ENCODE measurements around the gene KCNIP3. TPM values are rescaled to one million over a fixed set of nuclear protein-coding genes. Genes with fewer than 3 reads are reported as not detected.

The KCNIP3 gene
- total RNA-seq, 3 donors from 2014 or later (not counting 1 experiment from before 2014, with no cell fraction given), result 0.52 to 1.4 TPM; not detected in 1

GRCh38 chr2:95390272-95390880 is 93.2 kb downstream of the KCNIP3 start:
- TF ChIP-seq CTCF (IDR thresholded peaks at IDR 0.05), result no peak
- peaks cover 6% of the 10 kb centered on the region for H3K4me1 ChIP-seq (ENCODE audit: control insufficient read depth, insufficient read depth, low read length)
- no peaks in the 10 kb centered on the region for H3K9me3 ChIP-seq (ENCODE audit: control insufficient read depth, insufficient read depth, low read length)
- no peak overlapping the region for H3K4me3 Mint-ChIP-seq
- no peaks in the 10 kb centered on the region for H3K9me3 Mint-ChIP-seq
- H3K36me3 Mint-ChIP-seq, result no peaks in the 10 kb centered on the region
- DNase-seq (no peak), ATAC-seq (no peak)
- H3K27ac ChIP-seq (ENCODE audit: low read length), result no peak overlapping the region
- H3K4me1 Mint-ChIP-seq, result no peaks in the 10 kb centered on the region
- no peaks in the 10 kb centered on the region for H3K27me3 ChIP-seq (ENCODE audit: control insufficient read depth, insufficient read depth, low read length)
- no peaks in the 10 kb centered on the region for H3K36me3 ChIP-seq (ENCODE audit: control insufficient read depth, insufficient read depth, low read length)
- no peak overlapping the region for H3K27ac Mint-ChIP-seq
- WGBS (ENCODE audit: insufficient coverage), result 83% methylated on average over 4 of the region's 4 CpGs
- no peaks in the 10 kb centered on the region for H3K27me3 Mint-ChIP-seq (ENCODE audit: low read depth in 2 of 2)
- H3K4me3 ChIP-seq (ENCODE audit: low read length), result no peak overlapping the region
- intact Hi-C loops (cut with micrococcal nuclease), result no loop called here

- H3K36me3 ChIP-seq (ENCODE audit: control insufficient read depth, insufficient read depth, low read length), result no peaks in the 10 kb centered on the region
- H3K27ac ChIP-seq (ENCODE audit: low read length), result no peak overlapping the region
- no peaks in the 10 kb centered on the region for H3K36me3 Mint-ChIP-seq
- no peak overlapping the region for H3K27ac Mint-ChIP-seq
- H3K27me3 Mint-ChIP-seq (ENCODE audit: low read depth in 2 of 2), result no peaks in the 10 kb centered on the region
- H3K4me3 Mint-ChIP-seq, result no peak overlapping the region
- intact Hi-C loops (cut with micrococcal nuclease), result no loop called here
- H3K27me3 ChIP-seq (ENCODE audit: control insufficient read depth, insufficient read depth, low read length), result no peaks in the 10 kb centered on the region
- H3K9me3 Mint-ChIP-seq, result no peaks in the 10 kb centered on the region
- WGBS (ENCODE audit: insufficient coverage), result 85% methylated on average over 11 of the region's 11 CpGs
- H3K9me3 ChIP-seq (ENCODE audit: control insufficient read depth, insufficient read depth, low read length), result no peaks in the 10 kb centered on the region
- ATAC-seq, result no peak
- DNase-seq, result no peak
- no peak for TF ChIP-seq CTCF (IDR thresholded peaks at IDR 0.05)
- no peak overlapping the region for H3K4me3 ChIP-seq (ENCODE audit: low read length)
- H3K4me1 ChIP-seq (ENCODE audit: control insufficient read depth, insufficient read depth, low read length), result peaks cover 6% of the 10 kb centered on the region
- no peaks in the 10 kb centered on the region for H3K4me1 Mint-ChIP-seq
Measured at GRCh38 chr2:95390881-95391321, 93.8 kb downstream of the KCNIP3 start.

DNA sequence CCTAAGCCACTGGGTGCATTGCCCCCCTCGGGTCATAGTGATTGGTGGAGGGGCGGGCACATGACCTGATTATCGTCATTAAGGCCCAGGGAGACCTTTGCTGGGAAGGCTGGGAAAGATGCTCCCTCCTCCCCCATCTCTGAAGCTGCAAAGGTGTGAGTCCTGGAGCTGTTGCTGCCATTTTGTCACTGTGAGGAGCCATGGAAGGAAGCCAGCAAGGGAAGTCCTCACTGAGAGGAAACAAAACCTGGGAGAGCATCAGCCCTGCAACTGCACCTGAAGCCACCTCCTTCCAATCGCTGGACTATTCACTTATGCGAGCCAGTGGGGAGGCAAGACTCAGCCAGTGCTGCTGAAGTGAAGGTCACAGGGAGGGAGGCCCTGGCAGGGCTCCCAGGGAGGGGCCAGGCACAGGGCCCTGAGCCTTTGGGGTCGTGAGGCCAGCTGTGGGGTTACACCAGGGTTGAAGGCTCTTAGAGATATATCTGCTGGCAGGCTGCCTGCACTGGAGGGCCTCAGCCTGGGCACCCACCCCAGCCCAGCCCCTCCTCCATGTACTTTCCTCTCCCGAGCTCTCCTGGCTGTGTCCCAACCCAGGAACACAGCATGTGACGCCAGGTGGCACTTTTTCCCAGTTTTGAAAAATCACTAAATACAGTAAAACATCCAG is 94.6 kb downstream of the KCNIP3 start:
- Mint-ChIP-seq H3K4me3 (no peak overlapping the region), H3K9me3 (no peaks in the 10 kb centered on the region), H3K36me3 (no peaks in the 10 kb centered on the region), H3K4me1 (no peaks in the 10 kb centered on the region), H3K27me3 (ENCODE audit: low read depth in 2 of 2) (no peaks in the 10 kb centered on the region), H3K27ac (no peak overlapping the region)
- WGBS (ENCODE audit: insufficient coverage), result 85% methylated on average over 8 of the region's 8 CpGs
- Histone ChIP-seq H3K9me3 (ENCODE audit: control insufficient read depth, insufficient read depth, low read length) (no peaks in the 10 kb centered on the region), H3K4me3 (ENCODE audit: low read length) (no peak overlapping the region), H3K36me3 (ENCODE audit: control insufficient read depth, insufficient read depth, low read length) (no peaks in the 10 kb centered on the region), H3K27me3 (ENCODE audit: control insufficient read depth, insufficient read depth, low read length) (no peaks in the 10 kb centered on the region), H3K27ac (ENCODE audit: low read length) (no peak overlapping the region), H3K4me1 (ENCODE audit: control insufficient read depth, insufficient read depth, low read length) (peaks cover 6% of the 10 kb centered on the region)
- no peak for TF ChIP-seq CTCF (IDR thresholded peaks at IDR 0.05)
- DNase-seq, result no peak
- intact Hi-C loops (cut with micrococcal nuclease), result no loop called here
- no peak for ATAC-seq

All from natural killer cell (primary cell).